HG02588 (cell line): Measurements from ENCODE around the gene EGLN3.

Experiments used
- ATAC-seq: cut with Tn5 transposase; IDR thresholded peaks from one replicate; pipeline ENCODE4 v1.9.1; 2021; ENCODE audit warnings: mild to moderate bottlenecking, moderate library complexity; ENCODE audit not compliant: unreplicated experiment

Gene EGLN3

DNA sequence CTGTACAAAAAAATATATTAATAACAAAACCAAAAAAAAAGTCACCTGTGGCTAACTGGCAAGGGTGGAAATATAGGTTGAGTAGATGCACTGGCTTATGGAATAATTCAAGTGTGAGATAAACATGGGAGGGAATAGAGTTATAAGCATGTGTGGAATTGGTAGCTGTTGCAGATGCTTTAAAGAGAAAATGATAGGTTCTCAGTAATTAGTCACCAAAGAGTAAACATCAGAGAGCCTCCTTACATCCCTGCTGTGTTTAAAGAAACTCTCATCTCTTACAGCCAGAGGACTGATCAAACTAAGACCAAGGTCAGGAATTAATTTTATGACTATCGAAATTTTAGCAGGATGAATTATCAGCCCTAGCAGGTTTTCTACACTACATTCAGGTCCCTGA lies 70.5 kb downstream of the EGLN3 start:
- no peak for ATAC-seq

DNA sequence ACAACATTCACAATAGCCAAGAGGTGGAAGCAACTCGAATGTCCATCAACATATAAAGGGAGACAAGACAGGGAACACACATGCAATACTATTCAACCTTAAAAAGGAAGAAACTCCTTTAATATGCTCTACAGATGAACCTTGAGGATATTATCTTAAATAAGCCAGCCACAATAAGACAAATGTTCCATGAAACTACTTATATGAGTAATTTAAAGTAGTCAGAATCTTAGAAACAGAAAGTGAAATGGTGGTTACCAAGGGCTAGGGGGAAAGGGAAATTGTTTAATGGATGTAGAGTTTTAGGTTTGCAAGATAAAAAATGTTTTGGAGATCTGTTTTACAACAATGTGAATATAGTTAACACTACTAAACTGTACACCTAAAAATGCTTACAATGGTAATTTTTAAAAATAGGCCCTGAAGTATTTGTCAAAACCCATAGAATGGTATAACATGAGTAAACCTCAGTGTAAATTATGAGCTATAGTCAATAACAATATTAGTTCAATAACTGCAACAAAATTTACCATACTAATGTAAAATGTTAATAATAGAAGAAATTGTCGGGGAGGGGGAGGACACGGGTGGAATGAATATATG lies 71.1 kb downstream of the EGLN3 start:
- ATAC-seq: no peak

- ATAC-seq: no peak
Measured at GRCh38 chr14:33876274-33876673, 74.6 kb downstream of the EGLN3 start.
